ENCODE data around the gene DPH3. TPM values are rescaled to one million over a fixed set of nuclear protein-coding genes. Genes with fewer than 3 reads are reported as not detected.

The DPH3 gene
- total and polyA plus RNA-seq, 2 donors (not counting 3 experiments of a cell fraction or from before 2014, with no cell fraction given) = 7.7 to 28.7 TPM

DNA sequence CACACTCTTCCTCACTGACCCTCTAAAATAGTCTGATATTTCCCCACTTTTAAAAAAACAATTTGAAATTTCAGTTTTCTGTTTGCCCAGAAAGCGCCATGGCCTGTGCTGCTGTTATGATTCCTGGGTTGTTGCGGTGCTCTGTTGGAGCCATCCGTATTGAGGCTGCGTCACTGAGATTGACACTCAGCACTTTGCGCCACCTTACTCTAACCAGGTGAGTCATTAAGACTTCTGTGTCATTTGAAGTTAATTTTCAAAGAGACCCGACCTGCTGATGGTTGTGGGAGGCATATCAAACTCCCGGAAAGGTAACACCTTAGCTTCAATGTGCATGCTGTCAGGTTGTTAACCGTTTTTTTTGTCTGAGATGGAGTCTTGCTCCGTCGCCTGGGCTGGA, 6.1 kb upstream of the DPH3 start:
- dilution Hi-C loops (cut with MboI; ENCODE audit: extremely low pct_ligation_motif_present, low sequenced_read_pairs) (no loop called here), intact Hi-C loops (cut with micrococcal nuclease) (no loop called here)
- no peaks in the 10 kb centered on the region for H3K27me3 ChIP-seq (ENCODE audit: control insufficient read depth in 2 of 2, insufficient read depth in 2 of 2, low read length in 2 of 2)
- no peak overlapping the region for H2AFZ ChIP-seq (ENCODE audit: low read depth, low read length)
- DNase-seq (ENCODE audit: low read depth, low spot score) (no peak), FAIRE-seq (no peak)
- H3K9me1 ChIP-seq (replicated peaks; ENCODE audit: control insufficient read depth, extremely low read depth, insufficient read depth, low read length) = no peaks in the 10 kb centered on the region
- peaks cover 6% of the 10 kb centered on the region for H3K4me1 ChIP-seq (ENCODE audit: control insufficient read depth, extremely low read depth, insufficient read depth, low read length)
- H3K9ac ChIP-seq (replicated peaks; ENCODE audit: extremely low read depth, insufficient read depth, low read length) = no peak overlapping the region
- no peaks in the 10 kb centered on the region for H3K9me3 ChIP-seq (replicated peaks; ENCODE audit: control insufficient read depth, insufficient read depth, low read length)
- ChIA-PET POLR2A (no interaction called here), CTCF (interaction anchor here (0.9 to 2.5 kb wide), 3 partner anchors 11 to 279 kb away, joined by 3 to 16 read pairs (median 5); no protein-coding TSS in a partner anchor)
- no TSS peak for BruUV-seq (replicated peaks)
- H4K20me1 ChIP-seq (replicated peaks; ENCODE audit: control insufficient read depth, extremely low read depth, insufficient read depth, low read length) = no peaks in the 10 kb centered on the region
- H3K4me3 ChIP-seq (replicated peaks in 1 of 3; ENCODE audit: insufficient read depth in 1 of 3, low read depth in 1 of 3, low read length in 3 of 3) = no peak overlapping the region
- no peak overlapping the region for H3K4me2 ChIP-seq (ENCODE audit: insufficient read depth, low read length)
- TF ChIP-seq MYC (IDR thresholded peaks at IDR 0.05; ENCODE audit: low read depth, low read length) (no peak), GATA2 (IDR thresholded peaks at IDR 0.05; ENCODE audit: insufficient read depth, insufficient read length, low read depth, low read length) (no peak), POLR2A (IDR thresholded peaks at IDR 0.05; ENCODE audit: low read depth, low read length) (no peak), FOS (IDR thresholded peaks at IDR 0.05; ENCODE audit: borderline replicate concordance, insufficient read depth, low read length) (no peak), JUN (IDR thresholded peaks at IDR 0.05; ENCODE audit: borderline replicate concordance, insufficient read depth, insufficient read length, low read depth) (no peak), EZH2 (IDR thresholded peaks at IDR 0.05; ENCODE audit: borderline replicate concordance, low read depth, low read length, severe bottlenecking) (no peak), POLR2AphosphoS5 (IDR thresholded peaks at IDR 0.05; ENCODE audit: insufficient read depth, low read depth, low read length) (no peak)
- TF ChIP-seq, protein P1, sequence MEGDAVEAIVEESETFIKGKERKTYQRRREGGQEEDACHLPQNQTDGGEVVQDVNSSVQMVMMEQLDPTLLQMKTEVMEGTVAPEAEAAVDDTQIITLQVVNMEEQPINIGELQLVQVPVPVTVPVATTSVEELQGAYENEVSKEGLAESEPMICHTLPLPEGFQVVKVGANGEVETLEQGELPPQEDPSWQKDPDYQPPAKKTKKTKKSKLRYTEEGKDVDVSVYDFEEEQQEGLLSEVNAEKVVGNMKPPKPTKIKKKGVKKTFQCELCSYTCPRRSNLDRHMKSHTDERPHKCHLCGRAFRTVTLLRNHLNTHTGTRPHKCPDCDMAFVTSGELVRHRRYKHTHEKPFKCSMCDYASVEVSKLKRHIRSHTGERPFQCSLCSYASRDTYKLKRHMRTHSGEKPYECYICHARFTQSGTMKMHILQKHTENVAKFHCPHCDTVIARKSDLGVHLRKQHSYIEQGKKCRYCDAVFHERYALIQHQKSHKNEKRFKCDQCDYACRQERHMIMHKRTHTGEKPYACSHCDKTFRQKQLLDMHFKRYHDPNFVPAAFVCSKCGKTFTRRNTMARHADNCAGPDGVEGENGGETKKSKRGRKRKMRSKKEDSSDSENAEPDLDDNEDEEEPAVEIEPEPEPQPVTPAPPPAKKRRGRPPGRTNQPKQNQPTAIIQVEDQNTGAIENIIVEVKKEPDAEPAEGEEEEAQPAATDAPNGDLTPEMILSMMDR (IDR thresholded peaks at IDR 0.05; ENCODE audit: extremely low read depth in 1 of 2, insufficient read depth in 1 of 2, low read depth in 1 of 2, low read length in 2 of 2) = no peak
- TF ChIP-seq, protein P2, sequence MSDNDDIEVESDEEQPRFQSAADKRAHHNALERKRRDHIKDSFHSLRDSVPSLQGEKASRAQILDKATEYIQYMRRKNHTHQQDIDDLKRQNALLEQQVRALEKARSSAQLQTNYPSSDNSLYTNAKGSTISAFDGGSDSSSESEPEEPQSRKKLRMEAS (IDR thresholded peaks at IDR 0.05; ENCODE audit: insufficient read depth, insufficient read length) = no peak
- H3K27ac ChIP-seq (ENCODE audit: insufficient read depth, low read depth, low read length) = no peak overlapping the region
- H3K79me2 ChIP-seq (ENCODE audit: control insufficient read depth, insufficient read depth, low read length) = peaks cover 12% of the 10 kb centered on the region
- peaks cover 0 to 5% of the 10 kb centered on the region in 2 experiments for H3K36me3 ChIP-seq (ENCODE audit: control insufficient read depth in 2 of 2, extremely low read depth in 1 of 2, insufficient read depth in 2 of 2, low read length in 2 of 2)
